Spinal cord (tissue), 10 donors: ENCODE measurements around the gene PRSS50. TPM values are rescaled to one million over a fixed set of nuclear protein-coding genes. Genes with fewer than 3 reads are reported as not detected.
A peak's percentile ranks its signal among the peaks of the same experiment; 100 is the strongest.
"Not testable (repeated sequence)": the region's sequence is repeated elsewhere in the genome, so short reads cannot be mapped to it uniquely, and the experiment has no call there.

Source experiments
- DNase-seq, 6 donors: peaks; one replicate each; pipeline versions ENCODE4 v3.0.0 to v3.0.0-alpha.2; 2013 to 2015; ENCODE audit warnings: low spot score in 6 of 6, low read depth in 4 of 6
- H3K27ac ChIP-seq: one replicate; pipeline ENCODE4 v1.5.1; 2013; ENCODE audit warnings: low read depth, low read length, control low read depth
- H3K27me3 ChIP-seq: one replicate; pipeline ENCODE4 v1.6.1; 2013; ENCODE audit warnings: low read length; ENCODE audit not compliant: control insufficient read depth, insufficient read depth
- H3K36me3 ChIP-seq: one replicate; pipeline ENCODE4 v1.6.1; 2013; ENCODE audit warnings: low read length; ENCODE audit not compliant: control insufficient read depth, insufficient read depth
- H3K4me1 ChIP-seq: one replicate; pipeline ENCODE4 v1.6.1; 2013; ENCODE audit warnings: low read length; ENCODE audit not compliant: control insufficient read depth, insufficient read depth
- H3K4me3 ChIP-seq: one replicate; pipeline ENCODE4 v1.5.1; 2013; ENCODE audit warnings: low read depth, low read length, control low read depth
- H3K9me3 ChIP-seq: one replicate; pipeline ENCODE4 v1.6.1; 2013; ENCODE audit warnings: low read length; ENCODE audit not compliant: control insufficient read depth, insufficient read depth
- WGBS: methylation state at CpG from one replicate; pipeline ENCODE4 v1.1.5; 2013; ENCODE audit warnings: missing lambda C conversion rate; ENCODE audit not compliant: insufficient coverage; 5-methylcytosine and 5-hydroxymethylcytosine counted together
- long read RNA-seq, 4 donors: transcript quantifications; one replicate each; lab custom pipeline, GENCODE V29; 2026
- polyA plus RNA-seq, 2 donors: library from polyadenylated mRNA; unstranded; fragments of 120-200 nt; gene quantifications; one replicate each; pipeline ENCODE4 v1.2.1, GENCODE V29; 2013; ENCODE audit not compliant: insufficient read length in 2 of 2
- total RNA-seq, 2 donors: library from RNA; depleted of rRNA in 1 of 2; stranded (reverse); fragments of 120-200 nt in 1 of 2; fragments of >200 nt in 1 of 2; gene quantifications; one replicate each; pipeline versions ENCODE4 v1.2.3 to v1.2.4, GENCODE V29; 2013 to 2014
- donor health status: healthy.

Gene PRSS50, protein sequence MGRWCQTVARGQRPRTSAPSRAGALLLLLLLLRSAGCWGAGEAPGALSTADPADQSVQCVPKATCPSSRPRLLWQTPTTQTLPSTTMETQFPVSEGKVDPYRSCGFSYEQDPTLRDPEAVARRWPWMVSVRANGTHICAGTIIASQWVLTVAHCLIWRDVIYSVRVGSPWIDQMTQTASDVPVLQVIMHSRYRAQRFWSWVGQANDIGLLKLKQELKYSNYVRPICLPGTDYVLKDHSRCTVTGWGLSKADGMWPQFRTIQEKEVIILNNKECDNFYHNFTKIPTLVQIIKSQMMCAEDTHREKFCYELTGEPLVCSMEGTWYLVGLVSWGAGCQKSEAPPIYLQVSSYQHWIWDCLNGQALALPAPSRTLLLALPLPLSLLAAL
- total RNA-seq: under 1 TPM in 1 of 2 donors, not detected in 1; 0.50 TPM
- polyA plus RNA-seq: under 1 TPM; 0.33 to 0.59 TPM
- long read RNA-seq, donor 1: 0 reads
- long read RNA-seq, donor 2: 0 reads
- long read RNA-seq, donor 3: 0 reads
- long read RNA-seq, donor 4: 0 reads

- H3K27me3 ChIP-seq: no peaks in the 10 kb centered on the region
- no peak within 1 kb of the TSS for H3K27ac ChIP-seq
- no peak for DNase-seq
- peaks cover 3% of the 10 kb centered on the region for H3K9me3 ChIP-seq
- 44% methylated on average over 60 of the region's 61 CpGs for WGBS
- peaks cover 10% of the 10 kb centered on the region for H3K4me1 ChIP-seq
- no peak within 1 kb of the TSS for H3K4me3 ChIP-seq
- peaks cover 6% of the 10 kb centered on the region for H3K36me3 ChIP-seq
These were observed at the start of gene PRSS50 for GRCh38 chr3:46717447-46718231. TSS of gene PRSS50 (minus strand) at chr3:46717869. CDS start at chr3:46717824, 45 bp downstream.

GRCh38 chr3:46764206-46764605 is 46.5 kb upstream of the PRSS50 start:
- H3K9me3 ChIP-seq: peaks cover 8% of the 10 kb centered on the region

GRCh38 chr3:46763178-46763577 is 45.5 kb upstream of the PRSS50 start:
- H3K36me3 ChIP-seq: no peaks in the 10 kb centered on the region
- H3K27ac ChIP-seq: no peak overlapping the region

More at GRCh38 chr3:46764206-46764605, 46.5 kb upstream of the PRSS50 start:
- no CpG with 5 or more reads among the region's 1 CpG for WGBS
- H3K27ac ChIP-seq: no peak overlapping the region
- DNase-seq: no peak
- H3K36me3 ChIP-seq: no peaks in the 10 kb centered on the region
- H3K4me3 ChIP-seq: no peak overlapping the region
- no peaks in the 10 kb centered on the region for H3K4me1 ChIP-seq
- no peaks in the 10 kb centered on the region for H3K27me3 ChIP-seq

DNA sequence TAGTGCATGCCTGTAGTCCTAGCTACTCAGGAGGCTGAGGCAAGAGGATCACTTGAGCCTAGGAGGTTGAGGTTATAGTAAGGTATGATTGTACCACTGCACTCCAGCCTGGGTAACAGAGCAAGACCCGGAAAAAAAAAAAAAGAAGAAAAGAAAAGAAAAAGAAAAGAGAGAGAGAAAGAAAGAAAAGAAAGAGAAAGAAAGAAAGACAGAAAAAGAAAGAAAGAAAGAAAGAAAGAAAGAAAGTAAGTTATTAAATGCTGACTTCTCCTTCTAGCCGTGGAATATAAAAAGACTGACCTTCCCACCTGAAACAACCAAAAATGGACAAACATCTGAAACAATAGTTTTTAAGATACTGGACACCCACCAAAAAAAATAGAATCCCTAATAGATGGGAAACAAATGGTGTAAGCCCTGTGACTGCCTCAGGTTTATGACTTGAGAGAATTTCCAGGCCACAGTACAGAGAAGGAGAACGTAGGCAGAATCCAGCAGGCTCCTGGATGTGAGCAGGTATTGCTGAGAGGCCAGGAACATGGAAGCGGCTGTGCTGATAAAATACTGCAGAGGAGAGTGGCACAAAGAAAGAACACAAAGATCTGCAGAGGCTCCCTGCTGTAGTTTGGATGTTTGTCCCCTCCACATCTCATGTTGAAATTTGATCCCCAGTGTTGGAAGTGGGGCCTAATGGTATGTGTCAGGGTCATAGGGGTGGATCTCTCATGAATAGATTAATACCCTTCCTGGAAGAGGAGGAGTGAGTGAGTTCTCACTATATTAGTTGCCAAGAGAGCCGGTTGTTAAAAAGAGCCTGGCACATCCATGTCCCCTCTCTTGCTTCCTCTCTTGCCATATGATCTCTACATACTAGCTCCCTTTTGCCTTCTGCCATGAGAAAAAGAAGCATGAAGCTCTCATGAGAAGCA is 41.8 kb upstream of the PRSS50 start:
- H3K27me3 ChIP-seq: no peaks in the 10 kb centered on the region
- WGBS: 67% methylated on average over 3 of the region's 5 CpGs
- DNase-seq: peak in 2 of 6 donors; percentile 3 to 9
- H3K27ac ChIP-seq: no peak overlapping the region
- peaks cover 4% of the 10 kb centered on the region for H3K9me3 ChIP-seq
- H3K4me3 ChIP-seq: no peak overlapping the region
- no peaks in the 10 kb centered on the region for H3K4me1 ChIP-seq
- H3K36me3 ChIP-seq: no peaks in the 10 kb centered on the region

More at GRCh38 chr3:46763178-46763577, 45.5 kb upstream of the PRSS50 start:
- Histone ChIP-seq H3K9me3 (peaks cover 8% of the 10 kb centered on the region), H3K27me3 (no peaks in the 10 kb centered on the region), H3K4me1 (no peaks in the 10 kb centered on the region), H3K4me3 (no peak overlapping the region)
- DNase-seq: no peak

DNA sequence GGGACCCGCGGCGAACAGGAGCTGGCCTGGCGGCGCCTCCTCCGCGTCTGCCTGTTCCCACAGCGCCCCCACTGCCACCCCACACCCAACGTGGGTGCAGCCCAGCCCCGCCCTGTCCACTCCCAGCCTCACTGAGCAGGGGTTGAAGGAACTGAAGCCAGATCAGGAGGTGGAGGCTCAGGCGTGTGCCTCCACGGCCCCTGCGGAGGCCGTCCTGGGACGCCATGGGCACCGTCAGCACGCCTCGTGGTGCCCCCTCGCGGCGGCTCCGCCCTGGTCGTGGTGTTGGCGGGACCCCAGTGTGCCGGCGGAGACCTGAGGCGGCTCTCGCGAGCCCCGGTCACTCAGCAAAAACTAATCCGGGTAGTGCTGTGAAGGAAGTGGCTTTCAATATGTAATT is 39.0 kb upstream of the PRSS50 start:
- H3K4me3 ChIP-seq: no peak overlapping the region
- no peaks in the 10 kb centered on the region for H3K9me3 ChIP-seq
- DNase-seq: no peak
- H3K27me3 ChIP-seq: no peaks in the 10 kb centered on the region
- no peak overlapping the region for H3K27ac ChIP-seq
- H3K4me1 ChIP-seq: no peaks in the 10 kb centered on the region
- 88% methylated on average over 21 of the region's 31 CpGs for WGBS
- H3K36me3 ChIP-seq: no peaks in the 10 kb centered on the region

- Histone ChIP-seq H3K9me3 (no peaks in the 10 kb centered on the region), H3K36me3 (no peaks in the 10 kb centered on the region), H3K4me1 (no peaks in the 10 kb centered on the region), H3K27me3 (no peaks in the 10 kb centered on the region), H3K4me3 (no peak overlapping the region), H3K27ac (no peak overlapping the region)
- 100% methylated on average over 5 of the region's 6 CpGs for WGBS
- DNase-seq: no peak
These were observed 38.0 kb upstream of the PRSS50 start for GRCh38 chr3:46755646-46756045.

DNA sequence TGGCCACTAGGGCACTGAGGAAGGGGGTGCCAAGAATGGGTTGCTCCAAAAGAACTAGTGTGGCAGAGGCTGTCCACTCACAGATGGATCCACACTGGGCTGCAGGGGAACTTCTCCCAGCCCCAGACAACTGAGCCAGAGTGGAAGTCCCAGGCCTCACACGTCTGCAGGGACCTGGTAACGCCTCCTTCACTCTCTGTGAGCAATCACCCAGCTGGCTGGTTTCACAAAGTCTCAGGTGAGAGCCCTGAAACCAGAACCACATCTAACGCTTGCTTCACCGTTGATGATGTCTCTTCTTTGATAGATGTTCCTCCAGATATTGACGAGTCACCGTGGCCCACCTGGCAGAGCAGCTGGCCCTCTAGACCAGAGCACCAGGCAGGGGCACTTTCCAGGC is 35.5 kb upstream of the PRSS50 start:
- 93% methylated on average over 6 of the region's 6 CpGs for WGBS
- H3K9me3 ChIP-seq, H3K4me1 ChIP-seq, H3K36me3 ChIP-seq, DNase-seq, H3K4me3 ChIP-seq, H3K27ac ChIP-seq, H3K27me3 ChIP-seq: not testable (repeated sequence)

GRCh38 chr3:46750555-46751038 is 32.9 kb upstream of the PRSS50 start:
- Histone ChIP-seq H3K27me3 (no peaks in the 10 kb centered on the region), H3K9me3 (no peaks in the 10 kb centered on the region), H3K27ac (no peak overlapping the region), H3K4me3 (no peak overlapping the region), H3K4me1 (no peaks in the 10 kb centered on the region), H3K36me3 (no peaks in the 10 kb centered on the region)
- DNase-seq: no peak
- 92% methylated on average over 41 of the region's 41 CpGs for WGBS

GRCh38 chr3:46749129-46749528 is 31.5 kb upstream of the PRSS50 start:
- Histone ChIP-seq H3K27ac (no peak overlapping the region), H3K27me3 (no peaks in the 10 kb centered on the region), H3K36me3 (no peaks in the 10 kb centered on the region), H3K4me3 (no peak overlapping the region), H3K4me1 (no peaks in the 10 kb centered on the region), H3K9me3 (no peaks in the 10 kb centered on the region)
- 92% methylated on average over 4 of the region's 4 CpGs for WGBS
- DNase-seq: no peak
